Tibial nerve (tissue), 3 donors: Measurements from ENCODE around the gene MAP1B.

Source experiments
- POLR2A ChIP-seq, 2 donors: fragments of 450-650 bp; IDR thresholded peaks; one replicate each; pipeline ENCODE4 v1.6.1; 2017; ENCODE audit warnings: antibody characterized with exemption in 2 of 2, mild to moderate bottlenecking in 2 of 2, moderate library complexity in 2 of 2
- TF ChIP-seq, protein P1 (sequence below), 5 experiments: fragments of 200-600 bp in 3 of 5; fragments of 450-650 bp in 2 of 5; sonication (generic) in 3 of 5; IDR thresholded peaks; one replicate each; pipeline ENCODE4 v1.5.1; 2016 to 2019; ENCODE audit warnings: antibody characterized with exemption in 5 of 5, mild to moderate bottlenecking in 3 of 5, moderate library complexity in 2 of 5

DNA sequence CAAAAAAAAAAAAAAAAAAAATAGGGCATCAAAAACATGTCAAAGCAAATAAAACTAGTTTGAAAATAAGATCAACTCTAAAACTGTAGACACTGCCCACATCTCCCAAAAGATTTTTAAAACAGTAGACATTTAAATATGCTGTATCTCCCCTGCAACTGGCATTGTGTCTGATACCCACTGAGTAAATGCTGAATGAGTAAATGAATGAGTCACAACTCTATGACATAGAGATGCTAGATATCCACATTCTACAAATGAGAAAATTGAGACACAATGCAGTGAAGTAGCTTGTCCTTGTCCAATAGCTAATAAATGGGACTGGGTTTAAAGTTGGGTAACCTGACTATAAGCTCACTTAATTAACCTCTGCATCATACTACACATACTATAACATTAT lies 14.1 kb upstream of the MAP1B start:
- TF ChIP-seq POLR2A (IDR thresholded peaks at IDR 0.05): no peak
- TF ChIP-seq, protein P1, sequence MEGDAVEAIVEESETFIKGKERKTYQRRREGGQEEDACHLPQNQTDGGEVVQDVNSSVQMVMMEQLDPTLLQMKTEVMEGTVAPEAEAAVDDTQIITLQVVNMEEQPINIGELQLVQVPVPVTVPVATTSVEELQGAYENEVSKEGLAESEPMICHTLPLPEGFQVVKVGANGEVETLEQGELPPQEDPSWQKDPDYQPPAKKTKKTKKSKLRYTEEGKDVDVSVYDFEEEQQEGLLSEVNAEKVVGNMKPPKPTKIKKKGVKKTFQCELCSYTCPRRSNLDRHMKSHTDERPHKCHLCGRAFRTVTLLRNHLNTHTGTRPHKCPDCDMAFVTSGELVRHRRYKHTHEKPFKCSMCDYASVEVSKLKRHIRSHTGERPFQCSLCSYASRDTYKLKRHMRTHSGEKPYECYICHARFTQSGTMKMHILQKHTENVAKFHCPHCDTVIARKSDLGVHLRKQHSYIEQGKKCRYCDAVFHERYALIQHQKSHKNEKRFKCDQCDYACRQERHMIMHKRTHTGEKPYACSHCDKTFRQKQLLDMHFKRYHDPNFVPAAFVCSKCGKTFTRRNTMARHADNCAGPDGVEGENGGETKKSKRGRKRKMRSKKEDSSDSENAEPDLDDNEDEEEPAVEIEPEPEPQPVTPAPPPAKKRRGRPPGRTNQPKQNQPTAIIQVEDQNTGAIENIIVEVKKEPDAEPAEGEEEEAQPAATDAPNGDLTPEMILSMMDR (IDR thresholded peaks at IDR 0.05): no peak
